Body of pancreas (tissue), 4 donors: Measurements from ENCODE around the gene TBC1D22B.

Source experiments
- POLR2A ChIP-seq, 3 donors: fragments of 450-650 bp; IDR thresholded peaks; one replicate each; pipeline ENCODE4 v1.6.1; 2016; ENCODE audit warnings: antibody characterized with exemption in 3 of 3, mild to moderate bottlenecking in 2 of 3
- TF ChIP-seq, protein P1 (sequence below), 7 experiments: fragments of 450-650 bp in 4 of 7; fragments of 200-600 bp in 3 of 7; sonication (generic) in 3 of 7; IDR thresholded peaks; one replicate each; pipeline ENCODE4 v1.5.1; 2016 to 2019; ENCODE audit warnings: antibody characterized with exemption in 7 of 7

DNA sequence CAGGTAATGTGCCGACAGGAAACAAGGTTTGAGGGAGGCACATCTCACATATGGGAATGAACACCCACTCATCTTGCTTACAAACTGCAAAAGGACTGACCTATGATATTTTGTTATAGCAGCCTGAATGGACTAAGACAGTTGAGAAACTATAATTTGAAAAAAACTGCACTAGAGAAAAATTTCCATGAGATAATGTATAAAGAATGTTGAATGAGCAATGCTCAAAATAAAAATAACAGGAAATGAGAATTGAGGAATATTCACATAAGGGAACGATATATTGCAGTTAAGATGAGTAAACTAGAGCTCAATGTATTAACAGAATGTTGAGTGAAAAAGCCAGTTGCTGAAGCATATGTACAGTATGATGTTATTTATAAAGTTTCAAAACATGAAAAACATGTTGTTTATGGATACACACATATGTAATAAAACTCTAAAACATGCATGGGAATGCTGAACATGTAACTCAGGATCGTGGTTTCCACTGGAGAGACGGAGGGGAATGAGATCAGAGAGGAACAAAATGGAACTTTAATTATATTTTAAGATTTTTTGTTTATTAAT is 6.3 kb upstream of the TBC1D22B start:
- TF ChIP-seq, protein P1, sequence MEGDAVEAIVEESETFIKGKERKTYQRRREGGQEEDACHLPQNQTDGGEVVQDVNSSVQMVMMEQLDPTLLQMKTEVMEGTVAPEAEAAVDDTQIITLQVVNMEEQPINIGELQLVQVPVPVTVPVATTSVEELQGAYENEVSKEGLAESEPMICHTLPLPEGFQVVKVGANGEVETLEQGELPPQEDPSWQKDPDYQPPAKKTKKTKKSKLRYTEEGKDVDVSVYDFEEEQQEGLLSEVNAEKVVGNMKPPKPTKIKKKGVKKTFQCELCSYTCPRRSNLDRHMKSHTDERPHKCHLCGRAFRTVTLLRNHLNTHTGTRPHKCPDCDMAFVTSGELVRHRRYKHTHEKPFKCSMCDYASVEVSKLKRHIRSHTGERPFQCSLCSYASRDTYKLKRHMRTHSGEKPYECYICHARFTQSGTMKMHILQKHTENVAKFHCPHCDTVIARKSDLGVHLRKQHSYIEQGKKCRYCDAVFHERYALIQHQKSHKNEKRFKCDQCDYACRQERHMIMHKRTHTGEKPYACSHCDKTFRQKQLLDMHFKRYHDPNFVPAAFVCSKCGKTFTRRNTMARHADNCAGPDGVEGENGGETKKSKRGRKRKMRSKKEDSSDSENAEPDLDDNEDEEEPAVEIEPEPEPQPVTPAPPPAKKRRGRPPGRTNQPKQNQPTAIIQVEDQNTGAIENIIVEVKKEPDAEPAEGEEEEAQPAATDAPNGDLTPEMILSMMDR (IDR thresholded peaks at IDR 0.05): no peak
- no peak for TF ChIP-seq POLR2A (IDR thresholded peaks at IDR 0.05)
